GM12874 (cell line): ENCODE data around the gene ITGA1.

Experiments
- TF ChIP-seq, protein P1 (sequence below): IDR thresholded peaks from 2 replicates; pipeline ENCODE4 v1.5.1; 2011; ENCODE audit warnings: low read depth, mild to moderate bottlenecking, control low read depth, low read length, moderate library complexity; ENCODE audit not compliant: insufficient read depth

ITGA1 gene

DNA sequence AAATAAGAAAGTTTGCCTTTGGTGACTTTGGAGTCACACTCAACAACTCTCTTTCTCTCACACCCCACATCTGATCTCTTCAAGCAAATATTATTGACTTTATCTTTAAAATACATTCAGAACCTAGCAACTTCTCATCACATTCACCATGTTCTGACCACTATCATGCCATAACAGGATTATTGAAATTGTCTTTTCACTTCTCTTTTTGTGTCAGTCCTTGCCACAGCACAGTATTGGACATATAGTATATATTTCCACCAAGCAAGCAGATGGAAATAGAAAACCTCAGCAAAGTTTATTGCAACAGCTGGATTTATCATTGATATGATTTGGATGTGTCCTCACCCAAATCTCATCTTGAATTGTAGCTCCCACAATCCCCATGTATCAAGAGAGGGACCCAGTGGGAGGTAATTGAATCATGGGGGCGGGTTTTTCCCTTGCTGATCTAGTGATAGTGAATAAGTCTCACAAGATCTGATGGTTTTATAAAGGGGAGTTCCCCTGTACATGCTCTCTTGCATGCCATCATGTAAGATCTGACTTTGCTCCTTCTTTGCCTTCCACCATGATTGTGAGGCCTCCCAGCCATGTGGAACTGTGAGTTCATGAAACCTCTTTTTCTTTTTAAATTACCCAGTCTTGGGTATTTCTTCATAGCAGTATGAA, 26.9 kb upstream of the ITGA1 start:
- TF ChIP-seq, protein P1, sequence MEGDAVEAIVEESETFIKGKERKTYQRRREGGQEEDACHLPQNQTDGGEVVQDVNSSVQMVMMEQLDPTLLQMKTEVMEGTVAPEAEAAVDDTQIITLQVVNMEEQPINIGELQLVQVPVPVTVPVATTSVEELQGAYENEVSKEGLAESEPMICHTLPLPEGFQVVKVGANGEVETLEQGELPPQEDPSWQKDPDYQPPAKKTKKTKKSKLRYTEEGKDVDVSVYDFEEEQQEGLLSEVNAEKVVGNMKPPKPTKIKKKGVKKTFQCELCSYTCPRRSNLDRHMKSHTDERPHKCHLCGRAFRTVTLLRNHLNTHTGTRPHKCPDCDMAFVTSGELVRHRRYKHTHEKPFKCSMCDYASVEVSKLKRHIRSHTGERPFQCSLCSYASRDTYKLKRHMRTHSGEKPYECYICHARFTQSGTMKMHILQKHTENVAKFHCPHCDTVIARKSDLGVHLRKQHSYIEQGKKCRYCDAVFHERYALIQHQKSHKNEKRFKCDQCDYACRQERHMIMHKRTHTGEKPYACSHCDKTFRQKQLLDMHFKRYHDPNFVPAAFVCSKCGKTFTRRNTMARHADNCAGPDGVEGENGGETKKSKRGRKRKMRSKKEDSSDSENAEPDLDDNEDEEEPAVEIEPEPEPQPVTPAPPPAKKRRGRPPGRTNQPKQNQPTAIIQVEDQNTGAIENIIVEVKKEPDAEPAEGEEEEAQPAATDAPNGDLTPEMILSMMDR = no peak

DNA sequence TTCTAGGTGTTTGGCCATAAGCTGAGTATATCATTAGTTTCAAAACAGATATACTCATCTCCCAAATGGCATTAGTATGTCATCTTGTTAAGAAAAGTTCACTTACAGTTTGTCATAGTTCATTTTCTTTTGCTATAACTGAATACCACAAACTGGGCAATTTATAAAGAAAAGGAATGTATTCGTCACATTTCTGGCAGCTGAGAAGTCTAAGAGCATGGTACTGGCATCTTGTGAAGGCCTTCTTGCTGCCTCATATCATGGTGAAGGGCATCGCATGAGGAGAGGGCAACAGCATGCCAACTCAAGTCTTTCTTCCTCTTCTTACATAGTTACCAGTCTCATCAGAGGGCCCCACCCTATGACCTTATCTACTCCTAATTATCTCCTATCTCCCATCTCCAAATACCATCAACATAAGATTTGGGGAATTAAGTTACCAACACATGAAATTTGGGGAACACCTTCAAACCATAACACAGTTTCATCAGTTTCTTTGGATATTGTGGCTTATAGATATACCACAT, 20.4 kb upstream of the ITGA1 start:
- TF ChIP-seq, protein P1 = no peak

DNA sequence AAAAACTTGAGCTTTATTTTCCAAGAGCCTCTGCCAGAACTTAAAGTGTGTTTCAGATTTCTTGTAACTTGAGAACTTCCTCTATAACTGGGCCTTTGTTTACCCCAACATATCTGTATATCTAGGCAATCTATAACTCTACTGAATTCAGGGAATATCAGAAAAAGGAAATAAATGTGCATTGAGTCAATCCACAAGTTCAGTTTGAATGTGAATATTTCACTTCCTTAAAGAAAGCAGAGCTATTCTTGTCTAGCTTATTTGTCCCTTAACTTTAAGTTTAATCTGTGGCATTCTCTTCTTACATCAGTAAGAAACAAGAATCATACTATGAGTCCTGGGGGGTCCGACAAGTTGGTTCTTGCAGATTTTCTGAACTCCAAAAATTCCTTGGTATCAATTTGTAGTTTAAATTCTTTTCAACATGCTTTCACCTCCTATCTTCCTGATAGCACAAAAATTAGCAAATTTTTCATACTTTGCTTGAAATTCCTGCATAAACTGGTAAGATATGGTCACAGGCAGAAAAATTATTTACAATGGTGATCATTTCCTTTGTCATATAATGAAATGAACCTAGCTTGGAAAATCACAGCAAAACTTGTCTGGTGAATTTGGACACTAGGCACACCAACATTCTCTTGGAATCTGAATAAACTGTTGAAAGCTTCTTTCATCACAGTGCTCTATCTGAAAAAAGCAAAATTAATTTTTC, 19.8 kb upstream of the ITGA1 start:
- TF ChIP-seq, protein P1 = no peak

DNA sequence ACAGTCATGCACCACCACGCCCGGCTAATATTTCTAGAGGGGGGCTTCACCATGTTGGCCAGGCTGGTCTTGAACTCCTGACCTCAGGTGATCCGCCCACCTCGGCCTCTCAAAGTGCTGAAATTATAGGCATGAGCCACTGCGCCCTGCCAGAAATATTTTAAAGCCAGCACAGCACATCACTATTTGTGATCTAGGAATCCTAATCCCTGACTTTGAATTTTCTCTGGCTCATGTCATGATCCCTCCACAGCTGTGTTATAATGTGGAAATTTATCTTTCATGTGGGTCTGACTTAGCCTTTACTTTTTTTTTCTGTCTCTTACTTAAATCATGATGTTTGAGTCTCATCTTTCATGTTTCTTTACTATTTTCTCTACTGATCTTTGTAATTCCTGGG, 18.7 kb upstream of the ITGA1 start:
- TF ChIP-seq, protein P1 = no peak

DNA sequence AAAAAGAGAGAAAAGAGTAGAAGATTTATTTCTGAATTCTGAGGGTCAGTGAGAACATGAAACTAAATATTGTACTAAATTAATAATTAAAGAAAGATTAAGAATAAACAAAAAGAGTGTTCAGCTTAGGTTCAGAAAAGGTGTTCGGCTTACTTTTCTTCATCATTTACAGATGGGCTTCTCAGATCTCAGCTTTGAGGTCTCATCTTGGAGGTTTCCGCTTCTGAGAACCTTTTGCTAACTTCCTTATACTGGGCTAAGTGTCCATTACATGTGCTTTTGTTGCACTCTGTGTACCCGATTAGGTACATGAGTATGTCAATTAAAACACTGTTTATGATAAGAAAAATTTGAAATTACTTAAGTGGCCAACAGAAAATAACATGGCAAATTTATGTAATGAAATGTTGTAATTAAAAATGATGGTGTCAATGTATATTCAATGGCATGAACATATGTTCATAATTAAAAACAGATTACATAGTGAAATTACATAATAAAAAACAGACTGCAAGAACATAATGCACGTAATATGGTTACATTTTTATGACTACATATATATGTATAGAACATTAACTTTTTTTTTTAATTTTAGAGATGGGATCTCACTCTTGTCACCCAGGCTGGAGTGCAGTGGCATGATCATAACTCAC, 17.3 kb upstream of the ITGA1 start:
- TF ChIP-seq, protein P1 = no peak

DNA sequence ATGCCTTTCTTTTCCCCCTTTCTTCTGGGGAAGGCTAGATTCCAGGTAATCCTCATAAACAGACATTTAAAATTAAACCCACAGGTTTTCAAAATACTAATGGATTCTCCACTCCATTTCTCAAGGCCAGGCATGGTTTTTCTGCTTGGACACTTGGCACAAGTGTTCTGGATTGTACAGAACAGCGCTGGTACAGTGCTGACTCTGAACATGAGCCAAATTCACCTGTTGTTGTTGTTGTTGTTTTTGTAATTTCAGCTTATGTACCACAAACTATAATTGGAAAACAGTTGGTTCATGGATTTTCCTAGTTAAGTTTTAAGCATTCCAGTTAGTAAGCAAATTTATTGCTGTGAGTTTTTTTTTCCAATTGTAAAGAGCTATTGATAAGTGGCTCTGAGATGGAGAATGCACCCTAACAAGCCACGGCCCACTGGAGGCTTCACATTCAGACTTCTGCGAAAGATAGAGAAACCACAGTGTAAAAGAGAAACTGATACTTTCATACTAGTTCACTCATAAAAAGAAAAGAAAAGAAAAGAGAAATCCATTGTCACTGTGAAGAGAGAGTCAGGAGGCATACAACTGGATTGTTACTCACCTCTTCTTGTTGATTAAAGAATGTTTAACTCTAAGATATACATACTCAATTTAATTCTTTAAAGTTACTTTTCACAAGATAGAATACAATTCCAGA, 16.2 kb upstream of the ITGA1 start:
- TF ChIP-seq, protein P1 = no peak

DNA sequence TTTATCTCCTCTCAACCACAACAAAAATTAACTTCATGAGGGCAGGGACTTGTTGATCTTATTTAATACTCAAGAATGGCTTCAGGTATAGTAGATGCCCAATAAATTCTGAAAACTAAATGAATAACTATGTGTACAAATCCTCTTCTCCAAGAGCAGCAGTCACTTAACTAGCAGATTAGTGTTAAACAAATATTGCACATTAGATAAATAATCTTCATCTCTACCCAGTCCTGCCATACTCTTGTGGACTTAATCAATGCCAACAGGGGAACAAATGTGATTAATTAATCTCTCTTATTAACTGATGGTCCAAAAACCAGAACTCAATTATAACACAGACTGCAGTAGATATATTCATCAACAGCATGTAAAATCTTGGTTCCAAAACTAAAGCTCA, 15.0 kb upstream of the ITGA1 start:
- TF ChIP-seq, protein P1 = no peak
